GM19397 (cell line): ENCODE data around the gene ZBTB33.

Experiments used
- ATAC-seq: cut with Tn5 transposase; IDR thresholded peaks from one replicate; pipeline ENCODE4 v1.9.1; 2021; ENCODE audit warnings: mild to moderate bottlenecking, moderate library complexity; ENCODE audit not compliant: unreplicated experiment

The ZBTB33 gene

DNA sequence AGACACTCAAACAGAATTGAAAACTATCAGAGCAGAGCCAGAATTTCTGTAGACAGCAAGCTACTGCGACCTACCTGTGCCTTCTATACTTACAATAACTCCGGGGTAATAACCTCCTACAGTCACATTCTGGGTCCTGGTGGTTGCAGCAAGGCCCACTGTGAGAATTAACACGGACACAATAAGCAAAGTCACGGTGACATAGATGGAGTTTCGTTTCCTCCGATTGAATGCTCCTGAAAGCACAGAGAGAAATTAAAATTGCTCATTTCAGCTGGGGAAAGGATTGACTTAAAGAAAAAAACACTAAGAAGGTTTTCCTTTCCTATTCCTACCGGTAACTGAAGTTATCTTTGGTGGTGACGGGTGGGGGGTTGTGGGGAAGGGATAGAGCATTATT lies 53.6 kb downstream of the ZBTB33 start:
- no peak for ATAC-seq

DNA sequence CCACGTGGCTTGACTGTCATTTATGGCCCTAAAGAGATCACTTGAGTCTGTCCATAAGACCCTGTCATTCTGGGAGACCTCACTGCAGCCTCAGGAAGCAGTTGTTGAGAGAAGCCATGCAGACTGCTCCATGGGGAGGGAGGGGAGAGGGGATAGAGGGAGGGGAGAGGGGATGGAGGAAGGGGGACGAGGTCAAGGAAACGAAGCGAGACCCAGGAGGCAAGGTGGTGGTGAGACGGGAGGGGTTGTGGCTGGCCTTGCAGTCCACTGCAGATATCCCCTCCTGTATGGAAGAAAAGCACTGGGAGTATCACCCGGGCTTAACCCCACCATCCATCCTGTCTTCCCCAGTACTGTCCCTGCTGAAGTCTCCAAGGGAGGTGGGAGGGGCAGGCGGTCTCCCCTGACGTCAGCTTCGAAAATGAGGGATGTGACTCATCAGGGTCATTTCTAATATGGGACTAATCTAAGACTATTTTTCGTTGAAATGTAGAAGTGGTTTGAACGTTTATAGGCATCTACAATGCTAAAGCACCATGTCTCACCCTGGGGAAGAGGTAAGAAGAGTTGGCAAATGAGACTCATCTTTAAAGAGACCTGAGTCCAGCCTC lies 55.0 kb downstream of the ZBTB33 start:
- no peak for ATAC-seq

DNA sequence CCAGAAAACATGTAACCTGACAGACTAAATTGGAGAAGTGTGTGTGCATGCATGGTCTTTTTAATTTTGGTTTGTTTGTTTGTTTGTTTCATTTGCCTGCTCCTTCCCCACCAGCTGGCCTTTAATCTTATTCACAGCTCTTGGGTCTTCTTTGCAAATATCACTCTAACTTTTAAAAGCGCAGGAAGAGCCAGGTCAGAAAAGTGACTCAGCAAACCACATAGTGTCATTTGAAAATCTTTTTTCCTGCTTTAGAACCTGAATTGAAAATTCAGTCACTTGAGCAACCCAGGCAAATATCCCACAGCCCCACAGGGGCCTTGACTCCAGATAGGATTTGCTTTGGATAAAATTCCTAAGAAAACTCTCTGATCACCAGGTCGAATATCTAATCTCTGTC lies 56.0 kb downstream of the ZBTB33 start:
- ATAC-seq = no peak
